ENCODE data around the gene AFAP1.

The AFAP1 gene

DNA sequence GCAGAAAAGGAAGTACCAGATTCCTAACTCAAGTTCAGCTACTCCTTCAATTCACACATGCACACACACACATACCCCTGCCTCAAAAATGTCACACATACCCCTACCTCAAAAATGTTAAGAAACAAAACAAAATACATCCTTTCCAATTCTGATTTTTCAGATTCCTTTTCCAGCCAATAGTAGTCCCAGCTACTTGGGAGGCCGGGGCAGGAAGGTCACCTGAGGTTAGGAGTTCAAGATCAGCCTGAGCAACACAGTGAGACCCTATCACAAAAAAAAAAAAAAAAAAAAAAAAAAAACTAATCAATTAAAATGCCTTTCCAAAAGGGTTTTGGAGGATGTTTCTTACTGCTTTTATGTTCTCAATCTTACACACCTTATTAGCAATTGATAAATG, 138.0 kb downstream of the AFAP1 start:
- no peak for FAIRE-seq

DNA sequence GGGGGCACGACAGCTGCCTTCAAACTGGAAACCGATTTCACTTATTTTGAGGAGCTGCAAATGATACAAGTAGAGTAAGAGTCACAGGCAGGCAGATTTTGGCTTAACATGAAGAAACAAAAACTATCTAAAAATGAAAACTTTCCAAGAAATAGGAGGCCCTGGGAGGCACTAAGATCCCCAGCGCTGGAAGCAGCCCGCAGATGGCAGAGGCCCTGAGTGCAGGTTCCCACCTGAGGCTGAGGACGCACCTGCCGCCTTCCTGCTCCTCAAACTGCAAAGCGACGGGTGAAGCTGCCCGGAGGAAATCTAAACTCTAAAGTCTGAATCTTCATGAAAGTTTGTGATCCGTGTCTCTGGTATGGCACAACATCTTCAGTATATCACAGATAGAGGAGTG, 138.7 kb downstream of the AFAP1 start:
- no peak for FAIRE-seq

DNA sequence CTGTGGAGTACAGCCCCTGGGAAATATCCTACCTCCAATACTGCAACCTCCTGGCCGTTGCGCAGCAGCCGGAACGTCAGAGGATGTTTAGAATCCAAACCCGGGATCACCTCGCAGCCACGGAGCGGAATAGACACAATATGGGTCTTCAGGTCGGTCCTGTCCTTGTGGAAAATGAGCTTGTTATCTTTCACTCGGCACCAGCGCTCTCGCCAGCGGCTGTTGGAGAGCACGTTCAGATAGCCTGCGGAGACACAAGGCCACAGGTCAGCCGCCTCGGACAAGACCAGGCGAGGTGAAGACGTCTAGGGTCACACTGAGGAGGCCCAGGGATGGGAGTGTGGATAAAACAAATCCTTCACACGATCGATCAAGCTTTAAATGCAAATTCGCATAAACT, 139.3 kb downstream of the AFAP1 start:
- no peak for FAIRE-seq

DNA sequence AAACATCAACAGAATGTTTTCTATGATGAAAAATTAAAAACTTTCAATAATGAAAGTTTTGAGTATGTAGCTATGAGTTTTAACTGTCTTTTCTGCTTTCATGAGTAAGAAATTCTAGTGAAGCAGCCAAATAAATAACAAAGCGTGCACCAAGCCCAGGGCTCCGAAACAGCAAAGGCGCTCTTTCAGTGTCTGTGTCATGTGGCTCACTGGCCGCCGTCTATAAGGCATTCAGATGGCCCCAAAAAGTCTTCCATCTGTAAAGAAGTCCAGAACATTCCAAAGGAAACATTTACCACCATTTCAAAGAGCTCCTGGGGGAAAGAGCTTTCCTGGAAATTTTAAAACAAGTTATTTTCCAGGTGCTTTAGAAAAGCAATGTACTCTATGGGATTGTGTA, 139.9 kb downstream of the AFAP1 start:
- no peak for FAIRE-seq

DNA sequence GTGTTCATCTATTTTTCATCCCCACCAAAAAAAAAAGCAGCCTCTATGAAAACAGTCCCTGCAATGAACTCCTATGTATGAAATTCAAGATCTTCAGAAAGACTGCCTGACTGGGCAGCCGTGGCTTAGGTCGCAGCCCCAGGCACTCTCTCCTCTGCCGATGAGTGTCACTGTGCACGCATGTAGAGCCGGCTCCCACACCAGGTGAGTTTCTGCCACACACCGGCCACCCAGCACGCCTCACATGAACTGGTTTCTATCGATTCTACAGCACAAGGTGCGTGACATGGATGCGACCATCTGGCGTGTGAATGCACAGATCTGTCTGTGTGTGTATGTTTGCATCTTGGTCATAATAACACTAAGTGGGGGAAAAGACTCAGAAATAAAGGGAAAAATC, 140.4 kb downstream of the AFAP1 start:
- FAIRE-seq: no peak

DNA sequence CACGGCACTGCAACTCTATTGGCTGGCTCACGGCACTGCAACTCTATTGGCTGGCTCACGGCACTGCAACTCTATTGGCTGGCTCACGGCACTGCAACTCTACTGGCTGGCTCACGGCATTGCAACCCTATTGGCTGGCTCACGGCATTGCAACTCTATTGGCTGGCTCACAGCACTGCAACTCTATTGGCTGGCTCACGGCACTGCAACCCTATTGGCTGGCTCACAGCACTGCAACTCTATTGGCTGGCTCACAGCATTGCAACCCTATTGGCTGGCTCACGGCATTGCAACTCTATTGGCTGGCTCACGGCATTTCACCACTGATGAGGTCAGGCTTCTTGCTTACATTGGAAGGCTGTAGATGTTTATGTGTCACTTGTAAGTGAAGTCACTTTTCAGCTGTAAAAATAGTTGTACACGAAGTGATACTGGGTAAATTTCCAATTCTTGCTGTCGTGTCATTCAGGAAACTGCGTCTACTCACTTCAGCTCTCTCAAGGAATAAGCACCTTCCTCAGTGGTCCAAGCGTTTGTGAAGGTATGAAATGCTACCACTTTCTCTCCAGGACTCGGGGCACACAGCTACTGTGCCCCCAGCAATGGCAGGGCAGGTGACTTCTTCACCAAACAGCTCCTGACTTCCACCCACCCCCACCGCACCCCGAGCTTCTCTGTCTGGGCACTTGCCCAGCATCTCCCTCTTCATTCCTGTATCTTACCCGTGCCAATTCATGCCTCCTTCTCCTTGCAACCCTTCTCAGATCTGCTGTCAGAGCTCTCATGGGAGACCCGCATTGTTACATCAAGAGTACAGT, 141.3 kb downstream of the AFAP1 start:
- no peak for FAIRE-seq

DNA sequence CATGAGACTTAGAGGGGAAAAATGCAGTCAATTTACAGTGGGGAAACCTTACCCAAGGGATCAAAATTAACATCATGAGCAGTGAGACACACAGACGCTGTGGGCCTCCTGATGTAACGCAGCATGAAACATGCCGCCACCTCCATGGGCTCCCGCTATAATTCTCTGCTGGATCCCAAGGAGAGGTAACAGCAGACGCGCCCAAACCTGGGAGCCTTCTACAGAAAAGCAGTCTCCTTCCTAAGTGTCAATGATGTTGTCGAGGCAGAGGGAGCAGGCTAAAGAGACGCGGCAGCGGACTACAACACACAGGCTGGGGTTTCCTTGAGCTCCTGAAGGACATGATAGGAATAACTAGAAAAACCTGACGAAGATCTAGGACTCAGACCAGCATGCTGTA, 142.3 kb downstream of the AFAP1 start:
- FAIRE-seq: no peak

DNA sequence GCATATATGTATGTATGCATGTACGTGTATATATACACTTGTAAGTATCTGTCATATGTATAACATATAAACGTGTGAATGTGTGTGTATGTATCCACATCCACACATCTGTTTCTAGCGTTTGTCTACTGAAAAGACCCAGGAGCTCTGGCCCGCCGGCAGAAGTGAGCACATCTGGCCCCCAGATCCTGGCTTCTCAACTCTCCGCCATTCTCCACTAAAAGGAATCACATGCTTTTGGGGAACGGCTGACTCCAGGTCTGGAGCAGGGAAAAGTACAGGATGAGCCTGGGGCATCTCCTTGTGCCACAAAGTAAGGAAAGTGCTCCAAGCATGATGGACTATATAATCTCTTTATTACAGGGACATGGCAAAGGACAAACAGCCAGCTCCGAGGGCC, 143.7 kb downstream of the AFAP1 start:
- FAIRE-seq: no peak

DNA sequence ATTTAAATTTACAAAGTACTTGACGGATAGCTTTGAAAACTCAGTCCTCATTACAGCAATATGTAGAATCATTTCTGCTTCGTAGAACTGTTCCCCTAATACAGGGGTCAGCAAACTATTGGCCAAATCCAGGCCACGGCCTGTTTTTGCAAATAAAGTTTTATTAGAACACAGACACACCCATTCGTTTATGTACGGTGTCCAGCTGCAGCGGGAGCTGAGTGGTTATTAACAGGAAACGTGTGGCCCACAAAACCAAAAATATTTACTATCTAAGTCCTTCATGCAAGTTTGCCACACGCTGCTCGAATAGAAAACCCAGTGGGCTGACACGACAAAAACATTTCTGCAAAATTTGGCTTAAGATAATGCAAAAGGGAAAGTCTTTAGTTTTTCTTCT, 146.5 kb downstream of the AFAP1 start:
- no peak for FAIRE-seq

DNA sequence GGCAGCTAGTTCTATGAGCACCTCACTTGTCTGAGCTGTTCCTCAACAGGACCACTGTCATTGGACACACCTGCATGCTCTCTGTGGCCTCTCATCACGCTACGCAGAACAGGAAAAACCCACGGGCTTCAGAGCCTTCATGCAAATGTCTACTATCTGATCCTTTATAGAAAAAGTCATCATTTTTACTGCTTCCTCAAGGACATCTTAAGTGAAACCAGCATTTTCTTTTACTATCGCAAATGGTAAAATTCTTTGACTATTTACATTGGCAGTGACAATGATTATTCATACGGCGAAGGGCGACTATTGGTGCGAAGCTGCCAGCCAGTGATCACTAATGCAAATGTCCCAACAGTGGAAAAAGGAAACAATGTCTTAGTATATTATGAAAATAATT, 147.0 kb downstream of the AFAP1 start:
- no peak for FAIRE-seq

DNA sequence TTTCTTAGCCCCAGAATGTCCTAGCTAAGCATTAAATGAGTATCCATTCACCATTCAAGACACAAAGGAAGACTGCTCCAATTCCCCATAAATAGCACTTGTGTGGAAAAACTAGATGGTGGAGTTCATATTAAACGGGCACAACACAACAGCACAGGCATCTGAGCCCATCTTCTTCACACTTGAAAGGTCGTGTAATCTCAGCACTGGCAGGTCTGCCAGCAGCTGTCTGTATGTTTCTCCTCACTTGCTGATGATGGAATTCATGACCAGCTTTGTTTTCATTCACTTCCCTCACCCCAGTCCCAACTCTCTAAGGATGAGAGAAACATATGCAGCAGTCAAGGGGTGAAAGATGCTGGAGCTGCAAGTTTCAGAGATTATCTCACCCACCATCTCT, 148.7 kb downstream of the AFAP1 start:
- FAIRE-seq: no peak

DNA sequence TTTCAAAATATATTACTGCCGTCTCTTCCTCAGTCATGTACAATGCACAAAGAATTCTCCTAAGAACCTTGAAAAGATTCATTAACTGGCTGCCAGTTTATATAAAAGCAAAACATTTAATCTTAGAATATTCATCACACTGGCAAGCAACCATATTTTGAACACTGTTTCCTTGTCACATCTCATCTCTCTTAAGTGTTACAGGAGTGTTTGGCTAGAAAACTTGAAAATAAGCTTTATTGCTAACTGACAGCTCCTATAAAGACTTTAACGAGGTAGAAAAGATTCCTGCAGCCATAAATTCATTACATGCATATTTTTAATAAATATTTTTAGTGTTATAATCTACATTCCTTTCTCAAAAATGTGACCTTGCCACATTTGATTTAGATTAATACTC, 149.6 kb downstream of the AFAP1 start:
- no peak for FAIRE-seq

DNA sequence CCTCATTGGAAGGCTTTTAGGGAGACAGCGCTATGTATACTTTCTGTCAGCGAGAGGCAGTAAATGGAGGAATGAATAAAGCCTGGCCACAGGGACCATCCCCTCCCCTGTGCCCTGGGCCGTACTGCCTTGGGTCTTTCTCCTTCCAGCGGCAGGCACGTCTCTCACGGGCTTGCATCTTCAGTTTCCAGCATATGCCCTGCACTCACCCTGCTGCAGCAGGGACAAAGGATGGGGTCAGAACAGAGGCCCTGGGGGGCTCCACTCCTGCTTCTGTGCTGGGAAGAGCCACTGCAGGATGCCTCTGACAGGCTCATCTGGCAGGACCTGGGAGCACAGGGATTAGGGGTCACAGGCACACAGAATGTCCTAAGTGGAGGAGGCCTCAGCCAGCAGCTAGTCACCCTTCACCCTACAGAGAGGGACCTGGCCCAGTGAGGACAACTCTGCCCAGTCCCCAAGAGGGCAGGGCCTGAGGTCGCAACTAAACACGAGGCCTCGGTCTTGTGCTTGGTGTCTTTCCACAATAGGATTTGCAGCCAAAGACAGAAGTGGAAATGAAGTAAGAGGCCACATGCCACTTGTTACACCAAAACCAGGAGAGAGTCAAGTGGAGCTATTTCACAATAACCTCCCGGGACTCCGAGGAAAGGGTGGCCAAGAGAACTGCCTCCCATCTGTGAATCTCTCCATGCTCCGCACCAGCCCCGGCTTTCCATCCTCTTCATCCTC, 150.8 kb downstream of the AFAP1 start:
- no peak for FAIRE-seq

DNA sequence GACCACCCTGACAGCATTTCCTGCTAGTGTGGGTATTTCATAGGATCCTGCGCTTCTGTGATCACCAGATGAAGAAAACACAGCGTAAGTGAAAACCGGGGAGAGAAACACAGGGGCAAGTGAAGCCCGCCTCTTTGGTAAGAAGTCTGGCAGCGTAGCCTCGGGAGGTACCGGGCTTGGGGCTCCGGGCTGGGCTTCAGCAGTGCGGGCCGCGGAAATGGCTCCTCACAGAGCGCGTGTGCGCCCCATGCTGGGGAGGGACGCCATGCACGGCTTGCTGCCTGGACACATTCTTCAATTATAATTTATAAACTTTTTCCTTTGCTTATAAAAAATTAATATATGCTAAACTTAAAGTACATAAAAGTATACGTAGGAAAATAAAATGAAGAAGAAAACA, 151.5 kb downstream of the AFAP1 start:
- FAIRE-seq: no peak

DNA sequence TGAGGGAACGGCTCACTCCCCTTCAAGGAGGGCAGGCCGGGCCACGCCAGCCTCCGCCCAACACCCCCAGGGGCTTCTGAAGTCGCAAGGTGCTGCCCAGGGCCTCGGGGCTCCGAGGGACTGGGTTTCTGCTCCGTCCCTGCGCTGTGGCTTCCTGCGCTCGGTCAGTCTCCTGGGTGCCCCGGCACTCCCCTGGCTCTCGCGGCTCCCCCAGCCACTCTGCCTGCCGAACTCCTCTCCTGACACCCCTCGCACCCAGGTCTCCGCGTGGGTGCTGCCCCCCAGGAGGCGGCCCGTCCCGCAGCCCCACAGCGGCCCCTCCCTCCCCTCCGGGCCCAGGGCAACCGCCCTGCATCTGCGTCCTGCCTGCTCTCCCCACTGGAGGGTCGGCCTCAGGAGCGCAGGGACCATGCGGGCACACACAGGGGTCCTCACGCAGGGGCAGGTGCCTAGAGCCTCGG, 151.9 kb downstream of the AFAP1 start:
- no peak for FAIRE-seq

DNA sequence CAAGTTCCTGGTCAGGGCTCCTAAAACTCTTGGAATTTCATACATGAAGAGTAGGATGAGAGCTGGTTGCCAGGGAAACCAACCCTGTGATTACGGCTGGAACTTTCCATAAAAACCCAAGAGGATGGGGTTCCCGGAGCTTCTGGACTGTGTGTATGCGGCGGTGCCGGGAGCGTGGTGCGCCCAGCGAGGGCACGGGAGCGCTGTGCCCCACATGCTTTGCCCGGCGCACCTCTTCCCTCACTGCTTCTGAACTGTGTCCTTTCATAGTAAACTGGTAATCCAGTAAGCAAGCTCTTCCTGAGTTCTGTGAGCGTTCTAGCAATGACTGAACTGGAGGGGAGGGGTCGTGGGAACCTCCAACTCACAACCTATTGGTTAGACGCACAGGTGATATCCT, 152.6 kb downstream of the AFAP1 start:
- no peak for FAIRE-seq

DNA sequence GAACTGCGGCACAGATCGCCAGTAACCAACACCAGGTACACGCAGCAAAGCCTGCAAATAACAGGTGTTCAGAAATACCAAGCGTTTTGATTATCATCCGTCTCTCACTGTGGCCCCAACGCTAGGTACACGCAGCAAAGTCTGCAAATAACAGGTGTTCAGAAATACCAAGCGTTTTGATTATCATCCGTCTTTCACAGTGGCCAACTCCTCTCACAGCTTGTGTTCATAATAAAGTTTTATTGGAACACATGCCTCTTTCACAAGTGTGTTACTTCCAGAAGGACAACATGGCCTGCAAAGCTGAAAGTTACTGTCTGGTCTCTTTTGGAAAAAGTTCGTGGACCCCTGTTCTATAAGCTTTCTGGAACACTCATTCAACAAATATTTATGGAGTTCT, 153.1 kb downstream of the AFAP1 start:
- no peak for FAIRE-seq

DNA sequence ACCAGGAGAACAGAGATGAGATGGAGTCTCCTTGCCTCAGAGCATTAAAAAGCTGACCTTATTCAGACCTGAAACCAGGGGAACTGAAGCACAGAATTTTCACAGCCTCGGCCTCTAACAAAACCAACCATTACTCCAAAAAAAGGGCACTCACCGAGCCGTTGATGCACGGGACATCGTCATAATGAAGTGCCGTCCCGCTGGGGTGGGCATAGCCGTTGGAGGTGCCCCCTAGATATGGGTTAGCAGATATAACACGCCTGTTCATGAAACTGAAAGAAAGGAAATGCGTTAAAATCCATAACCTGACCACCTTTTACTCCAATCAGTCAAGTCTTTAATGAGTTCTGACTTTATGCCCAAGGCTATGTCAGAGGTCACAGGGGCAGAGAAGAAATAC, 153.6 kb downstream of the AFAP1 start:
- no peak for FAIRE-seq

DNA sequence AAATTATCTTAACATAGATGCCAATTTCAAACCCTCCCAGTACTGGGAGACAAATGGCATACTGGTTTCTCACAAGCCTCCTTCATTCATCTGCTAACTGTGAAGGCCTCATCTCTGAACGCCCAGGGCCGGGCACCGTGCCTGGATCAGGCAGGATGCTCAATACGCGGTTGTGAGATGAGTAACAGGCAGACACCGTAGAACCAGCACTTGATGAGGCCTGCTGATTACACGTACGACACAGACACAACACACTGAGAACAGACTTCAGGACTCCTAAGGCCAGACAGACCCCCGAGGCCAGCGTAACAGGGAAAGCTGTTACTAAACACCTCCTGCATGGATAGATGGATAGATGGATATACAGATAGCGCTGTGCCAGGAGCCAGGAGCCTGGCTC, 154.6 kb downstream of the AFAP1 start:
- no peak for FAIRE-seq

DNA sequence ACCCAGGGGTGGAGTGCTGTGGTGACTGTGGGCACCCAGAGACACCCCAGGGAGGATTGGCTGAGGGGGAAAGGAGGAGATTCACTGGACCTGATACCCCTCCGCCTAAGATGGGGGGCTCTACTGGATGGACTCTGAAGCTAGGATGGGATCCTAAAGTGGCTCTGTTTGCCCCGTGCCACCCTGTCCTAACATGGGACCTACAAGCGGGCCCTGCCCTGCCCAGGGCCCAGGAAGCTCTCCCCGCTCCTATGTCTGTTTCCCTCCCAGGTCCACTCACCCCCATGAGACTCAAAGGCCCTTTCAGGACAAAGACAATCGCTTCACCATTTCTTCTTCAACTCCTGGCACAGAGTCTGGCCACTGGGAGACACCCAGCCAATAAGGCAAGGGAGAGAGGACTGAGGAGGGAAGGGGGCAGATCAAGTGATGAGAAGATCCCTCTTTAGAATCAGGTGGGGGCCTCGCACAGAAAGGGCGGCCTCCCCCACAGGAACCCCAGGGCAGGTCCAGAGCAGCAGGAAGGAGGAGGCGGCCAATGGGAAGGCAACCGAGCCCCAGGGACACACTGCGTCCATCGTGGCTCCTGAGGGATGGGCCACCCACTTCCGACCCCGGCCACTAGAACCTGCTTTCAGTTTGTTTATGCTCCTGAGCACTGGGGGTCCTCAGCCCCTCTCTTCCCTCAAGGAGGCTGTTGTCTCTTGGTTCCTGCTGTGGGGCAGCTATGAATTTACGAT, 155.4 kb downstream of the AFAP1 start:
- FAIRE-seq: no peak

DNA sequence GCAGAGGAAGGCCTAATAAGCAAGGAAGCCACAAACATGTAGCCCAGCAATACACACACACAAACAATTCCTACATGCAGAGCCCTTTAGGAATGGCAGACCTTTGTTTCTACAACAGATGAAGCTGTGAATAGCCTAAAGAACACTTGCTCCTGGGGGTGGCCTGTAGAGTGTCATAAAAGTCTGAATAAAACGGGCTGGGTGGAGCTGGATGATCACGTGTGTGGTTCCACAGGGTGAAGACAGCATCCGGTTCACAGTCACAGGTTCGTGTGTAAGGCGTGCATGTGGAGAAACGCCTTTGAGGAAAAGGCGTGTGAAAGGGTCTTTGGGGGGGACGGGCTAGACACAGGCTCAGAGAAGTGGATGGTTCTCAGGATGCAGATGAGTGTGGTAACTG, 156.1 kb downstream of the AFAP1 start:
- no peak for FAIRE-seq

DNA sequence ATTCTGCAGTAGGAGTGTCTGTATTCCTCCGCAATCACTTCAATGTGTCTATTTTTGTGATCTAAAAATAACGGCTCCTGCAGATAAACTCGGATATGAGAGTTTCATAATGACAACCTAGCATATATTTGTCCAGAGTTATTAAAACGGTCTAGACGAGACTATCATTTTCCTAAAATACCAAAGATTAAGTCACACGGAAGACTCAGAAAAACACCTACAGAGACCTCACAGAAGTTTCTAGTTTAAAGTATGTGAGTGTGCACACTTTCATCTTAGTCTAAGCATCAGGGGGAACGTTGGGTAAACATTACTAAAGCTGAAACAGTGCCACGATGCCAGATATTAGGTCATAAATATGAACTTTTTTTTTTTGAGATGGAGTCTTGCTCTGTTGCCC, 156.9 kb downstream of the AFAP1 start:
- FAIRE-seq: no peak

DNA sequence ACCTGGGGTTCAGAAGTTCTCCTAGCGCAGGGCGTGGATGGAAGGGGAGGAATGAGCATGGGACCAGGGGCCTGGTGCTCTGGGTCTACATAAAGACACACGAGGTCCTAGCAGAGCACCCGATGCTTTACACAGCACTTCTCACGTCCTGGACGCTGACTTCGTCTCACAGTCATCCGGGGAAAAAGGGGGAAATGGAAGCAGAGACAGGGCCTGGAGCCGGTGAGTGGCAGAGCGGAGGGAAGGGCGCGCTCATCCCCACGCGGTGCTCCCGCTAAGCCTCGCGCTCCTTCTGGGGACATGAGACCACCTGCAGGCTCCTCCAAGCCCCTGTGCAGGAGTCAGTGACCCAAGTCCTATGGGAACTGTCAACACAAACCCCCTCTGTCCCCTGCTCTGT, 157.7 kb downstream of the AFAP1 start:
- no peak for FAIRE-seq

DNA sequence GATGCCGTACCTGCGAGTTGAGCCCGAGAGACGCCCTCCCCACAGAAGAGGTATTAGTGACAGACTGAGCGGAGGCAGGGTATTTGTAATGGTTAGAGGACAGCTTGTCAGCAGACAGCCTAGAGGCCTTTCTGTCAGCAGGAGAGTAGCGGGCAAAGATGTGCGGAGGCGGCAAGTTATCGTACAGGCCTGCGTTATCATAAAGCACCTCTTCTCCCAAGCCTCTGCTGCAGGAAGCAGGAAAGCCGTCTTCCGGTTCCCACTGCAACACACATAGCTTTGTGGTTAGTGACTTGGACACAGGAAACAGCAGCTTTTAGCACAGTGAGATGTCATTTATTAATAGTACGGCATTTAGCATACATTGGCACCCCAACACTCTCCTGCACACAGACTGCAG, 158.3 kb downstream of the AFAP1 start:
- FAIRE-seq: no peak

Data from endometrium (tissue), 2 donors.